PC-3 (cell line): ENCODE results near the gene HDHD5.

Source experiments
- CTCF ChIP-seq: fragments of 300-600 bp; sonication (generic); conservative IDR thresholded peaks from 2 replicates; pipeline ENCODE4 v1.5.1; 2017; ENCODE audit warnings: antibody characterized with exemption, low read depth, mild to moderate bottlenecking, low read length
- EZH2 ChIP-seq: fragments of 300-600 bp; sonication (generic); IDR thresholded peaks from one replicate; pipeline ENCODE4 v1.6.1; 2017; ENCODE audit warnings: antibody characterized with exemption, mild to moderate bottlenecking, low read length; ENCODE audit not compliant: unreplicated experiment

- TF ChIP-seq CTCF (no peak), EZH2 (no peak)
Measured at GRCh38 chr22:17109976-17110375, 49.1 kb downstream of the HDHD5 start.
